OCI-LY7 (cell line): ENCODE measurements around the gene PRIM2. TPM values are rescaled to one million over a fixed set of nuclear protein-coding genes. Genes with fewer than 3 reads are reported as not detected.
"Not testable (repeated sequence)": the region's sequence is repeated elsewhere in the genome, so short reads cannot be mapped to it uniquely, and the experiment has no call there.

Experiments
- BruUV-seq: library from RNA; stranded (reverse); fragments of 400-500 nt; replicated peaks from 2 replicates; lab custom pipeline; 2021; lab: Mats Ljungman, UMichigan
- CTCF ChIA-PET: fragments of 300-600 bp; sonication (Branson Sonifier 250); formaldehyde crosslinking; loops from one replicate; lab custom pipeline; 2022; ENCODE audit warnings: antibody characterized with exemption; ENCODE audit not compliant: unreplicated experiment; lab: Charles Lee
- POLR2A ChIA-PET: fragments of 300-600 bp; sonication (Branson Sonifier 250); formaldehyde crosslinking; loops from one replicate; lab custom pipeline; 2022; ENCODE audit warnings: antibody characterized with exemption; lab: Charles Lee
- DNase-seq: peaks from one replicate; pipeline ENCODE4 v3.0.0-alpha.2; 2015; ENCODE audit warnings: low spot score
- H2AFZ ChIP-seq: fragments of 200-600 bp; sonication (generic), shearing (Covaris generic); 2 replicates; pipeline ENCODE4 v1.6.1; 2014; ENCODE audit warnings: mild to moderate bottlenecking, antibody characterized with exemption, low read length, moderate library complexity
- H3K27ac ChIP-seq: fragments of 200-600 bp; sonication (generic); 2 replicates; pipeline ENCODE4 v1.5.1; 2014; ENCODE audit warnings: mixed run types, low read depth, mild to moderate bottlenecking, moderate library complexity, low read length, inconsistent platforms; ENCODE audit not compliant: poor library complexity, severe bottlenecking
- H3K36me3 ChIP-seq: fragments of 200-600 bp; sonication (generic); 2 replicates; pipeline ENCODE4 v1.6.1; 2014; ENCODE audit warnings: mild to moderate bottlenecking, antibody characterized with exemption, low read length, moderate library complexity, mixed read lengths; ENCODE audit not compliant: insufficient read depth
- H3K4me1 ChIP-seq: fragments of 200-600 bp; sonication (generic); 2 replicates; pipeline ENCODE4 v1.5.1; 2014; ENCODE audit warnings: mild to moderate bottlenecking, low read length; ENCODE audit not compliant: insufficient read depth, poor library complexity, severe bottlenecking
- H3K4me2 ChIP-seq: fragments of 200-600 bp; sonication (generic); 2 replicates; pipeline ENCODE4 v1.6.1; 2014; ENCODE audit warnings: mild to moderate bottlenecking, low read length
- H3K4me3 ChIP-seq: fragments of 200-600 bp; sonication (generic); 2 replicates; pipeline ENCODE4 v1.5.1; 2014; ENCODE audit warnings: mild to moderate bottlenecking, low read depth, low read length; ENCODE audit not compliant: poor library complexity, severe bottlenecking
- H3K79me2 ChIP-seq: fragments of 200-600 bp; sonication (generic); 2 replicates; pipeline ENCODE4 v1.6.1; 2016; ENCODE audit warnings: low read depth, mild to moderate bottlenecking, low read length, moderate library complexity, mixed read lengths; ENCODE audit not compliant: insufficient read depth
- H3K9me2 ChIP-seq: fragments of 200-600 bp; sonication (generic); 2 replicates; pipeline ENCODE4 v1.6.1; 2016; ENCODE audit warnings: mild to moderate bottlenecking, low read length, mixed read lengths; ENCODE audit not compliant: insufficient read depth
- H3K9me3 ChIP-seq: fragments of 200-600 bp; sonication (generic); 2 replicates; pipeline ENCODE4 v1.6.1; 2014; ENCODE audit warnings: mild to moderate bottlenecking, mixed run types, low read length, mixed read lengths
- H4K20me1 ChIP-seq: fragments of 200-600 bp; sonication (generic); 2 replicates; pipeline ENCODE4 v1.6.1; 2014; ENCODE audit warnings: mild to moderate bottlenecking, antibody characterized with exemption, low read length, moderate library complexity, mixed read lengths; ENCODE audit not compliant: insufficient read depth
- intact Hi-C: fragments of 100-400 bp; cut with micrococcal nuclease; formaldehyde crosslinking; loops from one replicate; pipeline ENCODE4 v1.10.0; 2022; ENCODE audit not compliant: unreplicated experiment
- total RNA-seq, 2 experiments: library from RNA; depleted of rRNA in 1 of 2; stranded (reverse); fragments of >200 nt in 1 of 2; shearing (Covaris generic) in 1 of 2; gene quantifications; 2 replicates each; pipeline ENCODE4 v1.2.3, GENCODE V29; 2014 to 2022
- TF ChIP-seq, protein P1 (sequence below): fragments of 200-600 bp; sonication (generic); conservative IDR thresholded peaks from 2 replicates; pipeline ENCODE4 v1.5.1; 2014; ENCODE audit warnings: mild to moderate bottlenecking, antibody characterized with exemption, low read length, moderate library complexity, mixed read lengths

PRIM2 gene
- total RNA-seq, 2 experiments from 2014 or later, result 28.6 to 41.4 TPM

DNA sequence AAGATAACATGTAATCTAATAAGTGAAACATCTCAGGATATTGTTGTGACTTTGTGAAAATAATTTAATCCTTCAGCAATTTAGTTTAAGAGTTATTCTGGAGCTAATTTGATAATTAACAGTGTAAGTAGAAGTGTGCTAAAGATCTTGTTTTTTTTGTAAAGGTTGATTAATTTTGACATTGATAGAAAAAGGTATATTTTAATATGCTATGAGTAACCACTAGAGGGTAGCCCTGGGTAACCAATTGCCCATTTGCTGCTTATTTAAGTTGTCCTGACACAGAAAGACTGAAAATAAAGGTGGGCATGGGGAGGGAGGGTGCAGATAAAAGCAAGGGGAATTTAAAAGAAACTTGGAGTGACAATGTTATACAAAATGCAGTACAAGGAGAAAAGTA, 262.1 kb downstream of the PRIM2 start:
- DNase-seq, BruUV-seq, intact Hi-C loops, H3K4me3 ChIP-seq, H3K27ac ChIP-seq, H3K9me3 ChIP-seq, POLR2A ChIA-PET, H3K79me2 ChIP-seq, H3K4me1 ChIP-seq, H3K36me3 ChIP-seq, H2AFZ ChIP-seq, H3K4me2 ChIP-seq, H4K20me1 ChIP-seq, H3K9me2 ChIP-seq, CTCF ChIA-PET: not testable (repeated sequence)
- TF ChIP-seq, protein P1, sequence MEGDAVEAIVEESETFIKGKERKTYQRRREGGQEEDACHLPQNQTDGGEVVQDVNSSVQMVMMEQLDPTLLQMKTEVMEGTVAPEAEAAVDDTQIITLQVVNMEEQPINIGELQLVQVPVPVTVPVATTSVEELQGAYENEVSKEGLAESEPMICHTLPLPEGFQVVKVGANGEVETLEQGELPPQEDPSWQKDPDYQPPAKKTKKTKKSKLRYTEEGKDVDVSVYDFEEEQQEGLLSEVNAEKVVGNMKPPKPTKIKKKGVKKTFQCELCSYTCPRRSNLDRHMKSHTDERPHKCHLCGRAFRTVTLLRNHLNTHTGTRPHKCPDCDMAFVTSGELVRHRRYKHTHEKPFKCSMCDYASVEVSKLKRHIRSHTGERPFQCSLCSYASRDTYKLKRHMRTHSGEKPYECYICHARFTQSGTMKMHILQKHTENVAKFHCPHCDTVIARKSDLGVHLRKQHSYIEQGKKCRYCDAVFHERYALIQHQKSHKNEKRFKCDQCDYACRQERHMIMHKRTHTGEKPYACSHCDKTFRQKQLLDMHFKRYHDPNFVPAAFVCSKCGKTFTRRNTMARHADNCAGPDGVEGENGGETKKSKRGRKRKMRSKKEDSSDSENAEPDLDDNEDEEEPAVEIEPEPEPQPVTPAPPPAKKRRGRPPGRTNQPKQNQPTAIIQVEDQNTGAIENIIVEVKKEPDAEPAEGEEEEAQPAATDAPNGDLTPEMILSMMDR, result peak; percentile 45; the same call in 1 of the 2 replicates

DNA sequence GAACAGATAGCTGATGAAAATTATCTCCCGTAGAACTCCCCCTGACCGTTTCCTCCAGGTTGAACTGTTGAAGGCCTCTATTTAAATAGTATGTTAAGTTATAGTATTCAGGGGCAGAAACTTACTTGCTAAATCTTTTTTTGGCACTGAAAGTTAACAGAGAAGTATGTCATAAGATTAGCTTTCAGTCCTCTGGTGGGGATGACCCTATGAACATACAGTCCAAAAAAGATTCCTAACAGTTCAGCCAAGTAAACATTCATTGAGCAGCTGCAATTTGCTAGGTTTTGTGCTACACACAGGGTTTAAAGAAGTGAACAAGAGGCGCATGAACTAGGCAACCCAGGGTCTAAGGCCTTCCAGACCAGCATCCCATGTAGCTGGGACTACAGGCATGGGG, 264.2 kb downstream of the PRIM2 start:
- H3K27ac ChIP-seq, H3K4me2 ChIP-seq, H3K4me1 ChIP-seq, H3K9me3 ChIP-seq, H3K36me3 ChIP-seq, BruUV-seq, H3K4me3 ChIP-seq, H3K9me2 ChIP-seq, intact Hi-C loops, CTCF ChIA-PET, H2AFZ ChIP-seq, DNase-seq, POLR2A ChIA-PET, H4K20me1 ChIP-seq, H3K79me2 ChIP-seq: not testable (repeated sequence)

DNA sequence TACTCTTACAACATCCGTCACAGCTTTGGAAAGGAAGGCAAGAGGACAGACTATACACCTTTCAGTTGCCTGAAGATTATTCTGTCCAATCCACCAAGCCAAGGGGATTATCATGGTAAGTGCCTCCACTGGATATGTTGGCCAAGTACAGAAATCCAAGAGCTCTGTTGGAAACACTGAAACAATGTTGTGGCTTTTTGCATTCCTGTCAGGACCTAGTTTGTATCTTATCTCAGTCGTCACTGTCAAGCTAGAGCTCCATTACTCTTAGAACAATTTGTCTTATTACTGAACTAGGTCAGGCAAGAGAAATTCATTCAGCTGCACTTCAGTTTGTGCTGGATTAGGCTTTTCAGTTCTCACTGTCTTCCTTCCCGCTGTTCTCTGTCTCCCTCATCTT, 283.7 kb downstream of the PRIM2 start:
- H3K4me1 ChIP-seq, H2AFZ ChIP-seq, intact Hi-C loops, BruUV-seq, H3K9me3 ChIP-seq, DNase-seq, H3K79me2 ChIP-seq, H3K9me2 ChIP-seq, CTCF ChIA-PET, H3K36me3 ChIP-seq, H3K27ac ChIP-seq, H4K20me1 ChIP-seq, POLR2A ChIA-PET, H3K4me2 ChIP-seq, H3K4me3 ChIP-seq: not testable (repeated sequence)

DNA sequence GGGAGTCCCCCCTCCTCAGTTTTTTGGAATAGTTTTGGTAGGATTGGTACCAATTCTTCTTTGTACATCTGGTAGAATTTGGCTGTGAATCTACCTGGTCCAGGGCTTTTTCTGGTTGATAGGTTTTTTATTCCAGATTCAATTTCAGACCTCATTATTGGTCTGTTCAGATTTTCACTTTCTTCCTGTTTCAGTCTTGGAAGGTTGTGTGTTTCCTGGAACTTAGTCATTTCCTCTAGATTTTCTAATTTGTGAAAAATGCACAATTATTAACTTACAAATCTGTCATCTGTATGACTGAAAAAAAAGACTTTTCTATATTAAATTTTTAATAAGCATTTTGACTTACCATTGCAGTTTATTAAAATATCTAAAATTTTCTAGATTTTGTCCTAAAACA, 287.9 kb downstream of the PRIM2 start:
- H4K20me1 ChIP-seq, H3K79me2 ChIP-seq, H3K27ac ChIP-seq, H3K4me3 ChIP-seq, H3K4me2 ChIP-seq, H2AFZ ChIP-seq, CTCF ChIA-PET, DNase-seq, POLR2A ChIA-PET, H3K36me3 ChIP-seq, H3K9me3 ChIP-seq, H3K4me1 ChIP-seq, BruUV-seq, intact Hi-C loops, H3K9me2 ChIP-seq: not testable (repeated sequence)

DNA sequence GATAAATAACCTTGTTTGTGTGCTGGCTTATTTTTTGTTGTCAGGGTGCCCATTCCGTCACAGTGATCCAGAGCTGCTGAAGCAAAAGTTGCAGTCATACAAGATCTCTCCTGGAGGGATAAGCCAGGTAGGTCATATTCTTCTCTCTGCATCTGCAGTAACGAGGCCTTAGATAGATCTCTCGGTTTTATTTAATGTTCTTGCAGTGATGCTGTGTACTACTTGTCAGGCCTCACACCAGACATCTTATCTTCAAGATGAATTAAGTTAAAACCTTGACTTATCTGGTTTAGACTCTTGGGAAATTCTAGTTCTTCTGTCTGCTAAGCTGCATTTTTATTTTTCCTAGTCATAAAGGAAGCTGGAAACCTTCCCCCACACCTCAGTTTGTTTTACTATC, 288.9 kb downstream of the PRIM2 start:
- H3K9me2 ChIP-seq, H3K9me3 ChIP-seq, H3K36me3 ChIP-seq, BruUV-seq, H3K27ac ChIP-seq, POLR2A ChIA-PET, CTCF ChIA-PET, intact Hi-C loops, H4K20me1 ChIP-seq, DNase-seq, H2AFZ ChIP-seq, H3K79me2 ChIP-seq, H3K4me1 ChIP-seq, H3K4me3 ChIP-seq, H3K4me2 ChIP-seq: not testable (repeated sequence)

DNA sequence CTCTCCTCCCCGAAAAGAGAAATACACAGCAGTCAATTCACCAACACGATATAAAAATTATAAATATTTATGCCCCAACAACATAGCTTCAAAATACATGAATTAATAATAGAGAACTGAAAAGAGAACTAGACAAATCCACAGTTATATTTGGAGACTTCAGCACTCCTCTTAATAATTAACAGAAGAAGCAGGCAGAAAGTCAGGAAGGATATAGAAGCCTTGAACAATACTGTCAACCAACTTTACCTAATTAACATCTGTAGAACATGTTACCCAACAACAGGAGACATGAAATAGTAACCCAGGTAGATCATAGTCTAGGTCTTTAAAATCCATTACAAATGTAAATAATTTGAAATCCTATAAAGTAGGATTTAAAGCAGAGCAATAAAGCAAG, 293.2 kb downstream of the PRIM2 start:
- H3K4me1 ChIP-seq, H3K36me3 ChIP-seq, BruUV-seq, DNase-seq, POLR2A ChIA-PET, intact Hi-C loops, CTCF ChIA-PET, H4K20me1 ChIP-seq, H3K27ac ChIP-seq, H3K9me3 ChIP-seq, H3K9me2 ChIP-seq, H3K4me2 ChIP-seq, H3K79me2 ChIP-seq, H2AFZ ChIP-seq, H3K4me3 ChIP-seq: not testable (repeated sequence)
